Astrocyte (in vitro differentiated cells and primary cell): ENCODE data around the gene SLC7A10.

Experiments used
- CTCF ChIP-seq: IDR thresholded peaks from 2 replicates; pipeline ENCODE4 v1.5.1; 2011; ENCODE audit warnings: low read depth, mild to moderate bottlenecking, inconsistent platforms, low read length, moderate library complexity; ENCODE audit not compliant: insufficient read depth
- EZH2 ChIP-seq: IDR thresholded peaks from 2 replicates; pipeline ENCODE4 v1.6.1; 2012; ENCODE audit warnings: mild to moderate bottlenecking, low read length, inconsistent platforms; ENCODE audit not compliant: insufficient read depth

- TF ChIP-seq CTCF, result no peak
- TF ChIP-seq EZH2, result peak; percentile 92
Observed at GRCh38 chr19:33225458-33225926, at the start of gene SLC7A10.
